ENCODE data around the gene NUDC. TPM values are rescaled to one million over a fixed set of nuclear protein-coding genes. Genes with fewer than 3 reads are reported as not detected.

The NUDC gene
- total RNA-seq, 5 donors from 2014 or later (not counting 1 experiment from before 2014, with no cell fraction given): 39.1 to 45.7 (median 43.2) TPM

- peaks cover 11 to 16% of the 10 kb centered on the region in 2 donors for H3K27me3 Mint-ChIP-seq
- ATAC-seq (replicated peaks in 1 of 4) (no peak), DNase-seq (no peak)
- no peak overlapping the region for H3K4me3 Mint-ChIP-seq
- H3K36me3 Mint-ChIP-seq: no peaks in the 10 kb centered on the region
- no peak overlapping the region for H3K4me3 ChIP-seq (ENCODE audit: control insufficient read depth in 1 of 2, extremely low read depth in 1 of 2, low read length in 1 of 2)
- 40% methylated on average over 1 of the region's 3 CpGs for WGBS (ENCODE audit: insufficient coverage)
- no peaks in the 10 kb centered on the region for H3K9me3 Mint-ChIP-seq
- peaks cover 0 to 45% of the 10 kb centered on the region in 2 experiments for H3K27me3 ChIP-seq (replicated peaks in 1 of 2; ENCODE audit: control insufficient read depth in 2 of 2, extremely low read depth in 1 of 2, insufficient read depth in 2 of 2, low read length in 1 of 2)
- ChIA-PET POLR2A (interaction anchor here in 1 of 2 donors (0.6 kb wide), 1 partner anchor 25 kb away, joined by 3 read pairs; no protein-coding TSS in a partner anchor), CTCF (no interaction called here)
- H3K9me3 ChIP-seq: no peaks in the 10 kb centered on the region
- no peak overlapping the region for H3K27ac Mint-ChIP-seq
- no peaks in the 10 kb centered on the region for H3K36me3 ChIP-seq (ENCODE audit: control insufficient read depth in 2 of 2, extremely low read depth in 1 of 2, insufficient read depth in 1 of 2, low read length in 1 of 2)
- no peaks in the 10 kb centered on the region for H3K4me1 Mint-ChIP-seq
- H3K27ac ChIP-seq (ENCODE audit: low read length): no peak overlapping the region
- H3K4me1 ChIP-seq (ENCODE audit: control insufficient read depth in 1 of 2, extremely low read depth in 1 of 2, insufficient read depth in 2 of 2, low read length in 2 of 2): no peaks in the 10 kb centered on the region
Observed at GRCh38 chr1:26971590-26971989, 50.0 kb downstream of the NUDC start.

GRCh38 chr1:26972390-26972789 lies 50.8 kb downstream of the NUDC start:
- Mint-ChIP-seq H3K9me3 (no peaks in the 10 kb centered on the region), H3K27me3 (peaks cover 8 to 12% of the 10 kb centered on the region in 2 donors), H3K27ac (no peak overlapping the region), H3K36me3 (no peaks in the 10 kb centered on the region), H3K4me1 (no peaks in the 10 kb centered on the region), H3K4me3 (no peak overlapping the region)
- whole genome bisulfite sequencing (ENCODE audit: insufficient coverage): 52% methylated on average over 3 of the region's 6 CpGs
- Histone ChIP-seq H3K27me3 (replicated peaks in 1 of 2; ENCODE audit: control insufficient read depth in 2 of 2, extremely low read depth in 1 of 2, insufficient read depth in 2 of 2, low read length in 1 of 2) (peaks cover 0 to 37% of the 10 kb centered on the region in 2 experiments), H3K9me3 (no peaks in the 10 kb centered on the region), H3K4me3 (ENCODE audit: control insufficient read depth in 1 of 2, extremely low read depth in 1 of 2, low read length in 1 of 2) (no peak overlapping the region), H3K4me1 (ENCODE audit: control insufficient read depth in 1 of 2, extremely low read depth in 1 of 2, insufficient read depth in 2 of 2, low read length in 2 of 2) (no peaks in the 10 kb centered on the region), H3K27ac (ENCODE audit: low read length) (no peak overlapping the region), H3K36me3 (ENCODE audit: control insufficient read depth in 2 of 2, extremely low read depth in 1 of 2, insufficient read depth in 1 of 2, low read length in 1 of 2) (no peaks in the 10 kb centered on the region)
- DNase-seq (no peak), ATAC-seq (replicated peaks in 1 of 4) (no peak)
- ChIA-PET POLR2A (interaction anchor here in 1 of 2 donors (0.6 kb wide), 1 partner anchor 24 kb away, joined by 3 read pairs; no protein-coding TSS in a partner anchor), CTCF (no interaction called here)

DNA sequence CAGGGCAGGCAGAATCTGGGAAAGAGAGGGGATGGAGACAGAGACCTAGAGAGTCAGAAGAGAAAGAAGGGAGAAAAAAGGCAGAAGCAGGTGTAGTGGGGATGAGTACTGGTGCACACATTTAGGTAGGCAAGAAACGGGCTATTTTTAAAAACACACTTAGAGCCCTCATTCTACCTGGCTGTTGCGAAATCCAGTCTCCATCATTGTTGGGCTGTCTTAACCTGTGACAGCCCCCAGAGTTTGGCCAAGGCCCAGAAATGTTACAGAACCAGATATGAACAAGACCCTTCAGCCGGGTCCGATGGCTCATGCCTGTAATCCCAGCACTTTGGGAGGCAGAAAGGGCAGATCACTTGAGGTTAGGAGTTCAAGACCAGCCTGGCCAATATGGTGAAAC lies 51.3 kb downstream of the NUDC start:
- CTCF ChIA-PET: no interaction called here
- Mint-ChIP-seq H3K36me3 (no peaks in the 10 kb centered on the region), H3K9me3 (no peaks in the 10 kb centered on the region), H3K27ac (no peak overlapping the region), H3K27me3 (peaks cover 8 to 12% of the 10 kb centered on the region in 2 donors), H3K4me3 (no peak overlapping the region), H3K4me1 (no peaks in the 10 kb centered on the region)
- POLR2A ChIA-PET: no interaction called here
- Histone ChIP-seq H3K27ac (ENCODE audit: low read length) (no peak overlapping the region), H3K4me3 (ENCODE audit: control insufficient read depth in 1 of 2, extremely low read depth in 1 of 2, low read length in 1 of 2) (no peak overlapping the region), H3K27me3 (replicated peaks in 1 of 2; ENCODE audit: control insufficient read depth in 2 of 2, extremely low read depth in 1 of 2, insufficient read depth in 2 of 2, low read length in 1 of 2) (peaks cover 0 to 34% of the 10 kb centered on the region in 2 experiments), H3K9me3 (no peaks in the 10 kb centered on the region), H3K4me1 (ENCODE audit: control insufficient read depth in 1 of 2, extremely low read depth in 1 of 2, insufficient read depth in 2 of 2, low read length in 2 of 2) (no peaks in the 10 kb centered on the region), H3K36me3 (ENCODE audit: control insufficient read depth in 2 of 2, extremely low read depth in 1 of 2, insufficient read depth in 1 of 2, low read length in 1 of 2) (no peaks in the 10 kb centered on the region)
- DNase-seq: no peak
- WGBS (ENCODE audit: insufficient coverage): no CpG with 5 or more reads among the region's 4 CpGs
- no peak for ATAC-seq (replicated peaks in 1 of 4)

DNA sequence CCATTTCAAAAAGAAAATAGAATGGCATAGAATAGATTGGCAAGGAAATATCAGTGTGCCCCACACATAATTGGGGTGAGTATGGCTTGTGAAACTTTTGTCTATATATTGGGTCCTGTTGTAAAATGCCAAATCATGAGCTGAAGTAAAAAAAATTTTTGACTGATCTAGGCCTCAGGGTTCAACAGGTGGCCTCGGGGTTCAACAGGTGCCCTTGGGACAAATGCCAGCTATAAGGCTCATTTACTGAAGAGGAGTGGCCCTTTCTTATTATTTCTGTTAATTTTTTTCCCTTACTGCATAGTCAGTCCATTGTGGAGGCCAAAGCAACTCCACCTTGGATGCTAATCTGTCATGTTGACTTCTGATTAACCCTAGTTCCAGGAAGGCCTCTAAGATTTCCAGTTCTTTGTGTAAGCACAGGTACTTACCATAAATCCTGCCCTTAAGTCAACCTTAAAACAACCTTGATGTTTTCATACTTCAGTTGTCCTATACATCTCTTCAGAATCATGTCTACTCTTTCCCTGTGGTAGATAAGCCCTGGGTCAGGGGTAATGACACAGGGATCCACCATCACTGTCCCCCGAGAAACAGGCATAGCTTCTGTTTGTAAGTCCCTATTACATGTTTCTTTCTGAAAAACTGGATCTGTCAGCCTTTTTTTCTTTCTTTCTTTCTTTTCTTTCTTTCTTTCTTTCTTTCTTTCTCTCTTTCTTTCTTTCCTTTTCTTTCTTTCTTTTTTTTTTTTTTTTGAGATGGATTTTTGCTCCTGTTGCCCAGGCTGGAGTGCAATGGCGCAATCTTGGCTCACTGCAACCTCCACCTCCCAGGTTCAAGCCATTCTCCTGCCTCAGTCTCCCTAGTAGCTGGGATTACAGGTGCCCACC lies 55.3 kb downstream of the NUDC start:
- H3K4me3 Mint-ChIP-seq: no peak overlapping the region
- ATAC-seq (replicated peaks in 1 of 4): no peak
- CTCF ChIA-PET: no interaction called here

DNA sequence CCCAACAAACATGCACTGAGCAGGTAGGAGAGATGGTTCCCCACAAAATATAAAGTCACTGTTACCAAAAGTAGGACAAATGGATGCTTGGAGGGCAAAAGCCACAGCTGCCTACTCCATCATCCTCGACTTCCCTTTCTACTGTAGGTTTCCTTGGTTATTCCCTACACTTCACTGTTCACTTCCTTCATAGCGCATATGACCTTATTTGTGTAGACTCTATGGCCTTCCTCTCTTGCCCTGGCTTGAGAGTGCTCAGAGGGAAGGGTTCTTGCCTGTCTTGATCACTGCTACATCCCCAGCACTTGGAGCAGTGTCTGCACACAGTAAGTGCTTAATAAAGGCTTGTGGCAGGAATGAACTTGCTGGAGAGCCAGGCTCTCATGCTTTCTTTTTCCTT lies 57.4 kb downstream of the NUDC start:
- POLR2A ChIA-PET: interaction anchor here in 1 of 2 donors (0.6 kb wide), 1 partner anchor 32 kb away, joined by 5 read pairs; no protein-coding TSS in a partner anchor
- Mint-ChIP-seq H3K27ac (no peak overlapping the region), H3K9me3 (no peaks in the 10 kb centered on the region), H3K27me3 (peaks cover 10 to 11% of the 10 kb centered on the region in 2 donors), H3K4me1 (peaks cover 0 to 1% (median 0%) of the 10 kb centered on the region in 3 donors), H3K4me3 (no peak overlapping the region), H3K36me3 (no peaks in the 10 kb centered on the region)
- no peaks in the 10 kb centered on the region for H3K36me3 ChIP-seq (ENCODE audit: control insufficient read depth in 2 of 2, extremely low read depth in 1 of 2, insufficient read depth in 1 of 2, low read length in 1 of 2)
- H3K4me1 ChIP-seq (ENCODE audit: control insufficient read depth in 1 of 2, extremely low read depth in 1 of 2, insufficient read depth in 2 of 2, low read length in 2 of 2): no peaks in the 10 kb centered on the region
- WGBS (ENCODE audit: insufficient coverage): 80% methylated on average over 1 of the region's 2 CpGs
- CTCF ChIA-PET: interaction anchor here in 1 of 2 donors (0.5 kb wide), 1 partner anchor 1608 kb away, joined by 3 read pairs; no protein-coding TSS in a partner anchor
- peaks cover 0 to 19% of the 10 kb centered on the region in 2 experiments for H3K27me3 ChIP-seq (replicated peaks in 1 of 2; ENCODE audit: control insufficient read depth in 2 of 2, extremely low read depth in 1 of 2, insufficient read depth in 2 of 2, low read length in 1 of 2)
- no peak for DNase-seq
- no peak overlapping the region for H3K4me3 ChIP-seq (ENCODE audit: control insufficient read depth in 1 of 2, extremely low read depth in 1 of 2, low read length in 1 of 2)
- H3K27ac ChIP-seq (ENCODE audit: low read length): no peak overlapping the region
- no peak for ATAC-seq (replicated peaks in 1 of 4)
- no peaks in the 10 kb centered on the region for H3K9me3 ChIP-seq

More for the DNA sequence above, 55.3 kb downstream of the NUDC start:
- H3K9me3 Mint-ChIP-seq: no peaks in the 10 kb centered on the region
- no peaks in the 10 kb centered on the region for H3K36me3 ChIP-seq (ENCODE audit: control insufficient read depth in 2 of 2, extremely low read depth in 1 of 2, insufficient read depth in 1 of 2, low read length in 1 of 2)
- H3K27me3 ChIP-seq (replicated peaks in 1 of 2; ENCODE audit: control insufficient read depth in 2 of 2, extremely low read depth in 1 of 2, insufficient read depth in 2 of 2, low read length in 1 of 2): peaks cover 0 to 6% of the 10 kb centered on the region in 2 experiments
- WGBS (ENCODE audit: insufficient coverage): 100% methylated on average over 1 of the region's 3 CpGs
- no peaks in the 10 kb centered on the region for H3K4me1 Mint-ChIP-seq
- no peak overlapping the region for H3K27ac Mint-ChIP-seq
- no peaks in the 10 kb centered on the region for H3K36me3 Mint-ChIP-seq
- H3K9me3 ChIP-seq: no peaks in the 10 kb centered on the region
- no peak for DNase-seq
- H3K27me3 Mint-ChIP-seq: peaks cover 7 to 10% of the 10 kb centered on the region in 2 donors
- no peak overlapping the region for H3K4me3 ChIP-seq (ENCODE audit: control insufficient read depth in 1 of 2, extremely low read depth in 1 of 2, low read length in 1 of 2)
- POLR2A ChIA-PET: no interaction called here
- no peak overlapping the region for H3K27ac ChIP-seq (ENCODE audit: low read length)
- no peaks in the 10 kb centered on the region for H3K4me1 ChIP-seq (ENCODE audit: control insufficient read depth in 1 of 2, extremely low read depth in 1 of 2, insufficient read depth in 2 of 2, low read length in 2 of 2)

GRCh38 chr1:26981146-26981846 lies 59.8 kb downstream of the NUDC start:
- POLR2A ChIA-PET: interaction anchor here in 1 of 2 donors (0.6 kb wide), 1 partner anchor 14 kb away, joined by 3 read pairs; no protein-coding TSS in a partner anchor
- H3K27me3 Mint-ChIP-seq: peaks cover 15% of the 10 kb centered on the region in 2 donors
- no peaks in the 10 kb centered on the region for H3K9me3 ChIP-seq
- H3K4me1 Mint-ChIP-seq: peaks cover 0 to 1% (median 0%) of the 10 kb centered on the region in 3 donors
- no peak overlapping the region for H3K27ac ChIP-seq (ENCODE audit: low read length)
- H3K27ac Mint-ChIP-seq: no peak overlapping the region
- no peaks in the 10 kb centered on the region for H3K4me1 ChIP-seq (ENCODE audit: control insufficient read depth in 1 of 2, extremely low read depth in 1 of 2, insufficient read depth in 2 of 2, low read length in 2 of 2)
- CTCF ChIA-PET: interaction anchor here in 1 of 2 donors (0.6 kb wide), 1 partner anchor 1756 kb away, joined by 4 read pairs; the partner anchor contains the start of gene YTHDF2
- H3K9me3 Mint-ChIP-seq: no peaks in the 10 kb centered on the region
- H3K27me3 ChIP-seq (replicated peaks in 1 of 2; ENCODE audit: control insufficient read depth in 2 of 2, extremely low read depth in 1 of 2, insufficient read depth in 2 of 2, low read length in 1 of 2): peaks cover 0 to 24% of the 10 kb centered on the region in 2 experiments
- ATAC-seq (replicated peaks in 1 of 4): no peak
- H3K36me3 Mint-ChIP-seq: no peaks in the 10 kb centered on the region
- H3K4me3 ChIP-seq (ENCODE audit: control insufficient read depth in 1 of 2, extremely low read depth in 1 of 2, low read length in 1 of 2): no peak overlapping the region
- no peaks in the 10 kb centered on the region for H3K36me3 ChIP-seq (ENCODE audit: control insufficient read depth in 2 of 2, extremely low read depth in 1 of 2, insufficient read depth in 1 of 2, low read length in 1 of 2)
- no peak for DNase-seq
- H3K4me3 Mint-ChIP-seq: no peak overlapping the region
- WGBS (ENCODE audit: insufficient coverage): 75% methylated on average over 3 of the region's 3 CpGs

All from T-cell (primary cell).